DLD1 (cell line): ENCODE data around the gene JAKMIP1.
"Not testable (repeated sequence)": the region's sequence is repeated elsewhere in the genome, so short reads cannot be mapped to it uniquely, and the experiment has no call there.

Experiments used
- in situ Hi-C: cut with HindIII; loops from 2 replicates; pipeline ENCODE4 v1.10.0; 2017; ENCODE audit warnings: low sequenced_read_pairs

The JAKMIP1 gene

DNA sequence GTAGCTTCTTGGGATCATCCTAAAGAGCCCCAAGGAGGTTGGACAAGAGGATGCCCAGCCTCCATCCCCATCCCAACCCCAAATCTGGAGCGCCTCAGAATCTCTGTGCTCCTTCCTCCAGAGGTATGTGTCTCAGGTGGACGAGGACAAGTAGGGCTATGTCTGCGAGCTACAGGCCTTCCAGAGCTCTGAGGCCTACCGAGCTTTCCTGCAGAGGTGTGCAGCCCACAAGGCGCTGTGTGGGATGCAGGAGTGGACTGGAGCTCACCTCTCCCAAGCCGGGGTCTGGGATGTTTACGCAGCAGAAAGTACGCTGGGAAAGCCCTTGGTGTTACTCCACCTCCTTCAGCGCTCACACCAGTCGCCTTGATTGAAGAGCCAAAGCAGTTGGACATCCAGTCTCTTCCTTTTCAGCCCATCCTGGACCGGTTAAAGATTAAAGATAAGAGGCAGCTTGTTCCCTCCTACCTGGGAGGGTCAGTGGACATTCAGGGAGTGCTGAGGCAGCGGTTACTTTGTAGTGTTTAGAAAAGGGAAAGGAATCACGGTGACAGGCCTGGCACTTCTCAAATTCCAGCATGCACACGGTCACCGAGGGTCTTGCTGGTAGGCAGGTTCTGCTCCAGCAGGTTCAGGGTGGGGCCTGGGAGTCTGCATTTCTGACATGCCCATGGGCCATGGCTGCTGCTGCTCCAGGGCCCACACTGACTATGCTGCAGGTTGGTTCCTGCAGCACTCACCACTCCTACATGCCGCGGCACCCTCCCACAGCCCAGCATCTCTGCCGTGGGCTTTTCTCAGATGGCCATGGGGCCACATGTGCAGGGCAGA lies 29.5 kb upstream of the JAKMIP1 start:
- in situ Hi-C loops: no loop called here

DNA sequence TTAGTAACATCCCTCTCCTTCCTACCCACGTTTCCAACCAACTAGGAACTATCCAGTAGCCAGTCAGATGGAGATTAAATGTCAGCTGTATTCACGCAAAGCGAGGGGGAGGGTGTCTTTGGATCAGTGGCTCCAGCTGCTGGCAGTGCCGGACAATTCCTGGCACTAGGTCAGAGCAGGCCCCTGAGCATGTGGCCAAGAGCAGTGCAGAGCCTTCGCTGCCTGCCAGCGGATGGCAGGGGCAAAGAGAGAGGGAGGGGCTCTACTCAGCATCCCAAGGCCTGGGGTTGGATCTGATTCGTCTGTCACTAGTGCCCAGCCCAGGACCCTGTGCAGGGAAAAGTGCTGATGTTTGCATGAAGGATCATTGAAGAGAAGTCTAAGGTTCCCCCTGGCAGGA lies 28.7 kb upstream of the JAKMIP1 start:
- in situ Hi-C loops: no loop called here

DNA sequence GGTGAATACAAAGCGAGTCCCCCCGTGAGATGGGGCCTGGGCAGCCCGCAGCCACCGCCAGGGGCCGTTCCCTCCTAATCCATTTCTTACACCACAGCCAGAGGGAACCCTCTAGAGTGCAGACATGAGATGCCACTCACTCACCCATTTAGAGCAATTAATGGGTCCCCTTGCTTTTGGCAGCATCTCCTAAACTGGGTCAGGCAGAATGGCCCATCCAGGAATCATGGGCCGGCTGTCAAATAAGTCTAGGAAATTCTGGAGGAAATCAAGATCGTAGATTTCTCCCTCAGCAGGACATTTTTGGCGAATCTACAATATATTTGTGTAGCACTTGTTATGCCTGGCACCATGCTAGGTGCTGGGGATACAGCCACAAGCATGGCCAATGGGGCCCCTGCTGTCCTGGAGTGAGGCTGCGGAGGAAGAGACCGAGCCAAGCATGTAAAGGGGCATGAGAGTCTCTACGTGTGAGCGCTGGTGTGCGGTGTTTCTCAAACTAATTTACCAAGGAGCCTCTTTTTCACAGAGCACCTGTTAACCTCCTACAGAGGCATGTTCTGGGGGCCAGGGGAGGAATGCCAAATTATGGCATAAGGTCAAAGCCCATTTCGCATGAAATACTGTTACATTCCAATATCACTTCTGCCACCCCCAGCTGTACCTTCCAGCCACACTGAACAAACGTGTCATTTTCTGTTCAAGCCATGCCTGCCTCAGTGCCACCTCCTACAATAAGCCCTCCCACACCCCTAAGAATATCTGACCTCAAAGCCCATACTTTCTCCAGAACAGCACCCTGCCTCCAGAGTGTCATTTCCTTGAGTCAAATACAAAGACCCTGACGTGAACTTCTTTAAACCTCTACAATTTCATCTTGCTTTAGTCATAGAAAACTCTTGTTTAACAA lies 28.1 kb upstream of the JAKMIP1 start:
- in situ Hi-C loops: no loop called here

GRCh38 chr4:6227412-6228157 lies 27.2 kb upstream of the JAKMIP1 start:
- in situ Hi-C loops: no loop called here

DNA sequence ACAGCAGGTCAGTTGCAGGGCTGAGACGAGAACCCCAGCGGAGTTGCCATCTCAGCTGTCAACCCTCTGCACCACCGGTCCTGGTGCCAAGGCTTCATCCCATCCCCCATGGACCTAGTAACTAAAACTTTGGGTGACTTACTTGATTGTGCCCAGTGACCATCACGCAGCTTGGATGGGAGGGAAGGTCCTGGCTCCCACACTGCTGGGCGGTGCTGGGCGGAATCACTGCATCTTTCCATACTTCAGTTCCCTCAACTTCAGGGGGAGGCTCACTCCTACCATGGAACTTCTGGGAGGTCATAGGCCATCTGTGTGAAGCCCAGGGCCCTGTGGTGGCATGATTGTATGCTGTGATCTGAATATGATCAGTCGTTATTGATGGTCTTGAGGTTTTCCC lies 26.2 kb upstream of the JAKMIP1 start:
- in situ Hi-C loops: no loop called here

DNA sequence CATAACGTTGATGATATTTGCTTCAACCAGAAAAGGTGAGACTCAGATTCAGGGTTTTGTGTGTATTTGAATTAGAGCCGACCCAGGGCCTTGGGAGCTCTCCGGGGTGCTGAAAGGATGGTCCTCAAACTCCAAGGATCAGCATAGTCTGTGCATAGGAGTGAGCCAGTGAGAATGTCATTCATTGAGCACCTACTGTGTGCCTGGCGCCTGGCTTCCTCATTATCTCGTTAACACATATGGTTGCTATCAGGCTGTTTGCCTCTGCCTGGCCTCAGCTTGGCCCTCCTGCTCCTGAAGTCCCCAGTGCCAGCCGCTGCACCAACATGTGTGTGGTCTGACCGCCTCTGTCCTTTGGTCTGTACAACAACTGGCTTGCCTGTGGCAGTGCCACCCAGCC lies 25.1 kb upstream of the JAKMIP1 start:
- in situ Hi-C loops: no loop called here

DNA sequence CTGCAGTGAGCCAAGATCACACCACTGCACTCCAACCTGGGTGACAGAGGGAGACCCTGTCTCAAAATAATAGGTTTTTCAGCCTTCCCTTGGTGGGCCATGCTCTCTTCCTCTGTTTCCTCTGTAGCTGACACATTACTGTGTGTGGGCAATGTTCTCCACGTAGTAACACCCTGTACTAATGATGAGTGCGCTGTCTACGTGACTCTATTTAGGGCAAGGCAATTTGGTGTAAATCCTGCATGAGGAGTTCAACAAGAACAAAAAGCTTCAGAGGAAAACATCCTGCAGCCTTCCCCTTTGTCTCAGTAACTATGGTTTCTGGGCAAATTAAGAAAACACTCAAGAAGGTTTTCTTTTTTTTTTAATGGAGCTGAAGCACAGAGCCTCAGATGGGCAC lies 24.4 kb upstream of the JAKMIP1 start:
- in situ Hi-C loops: no loop called here

- in situ Hi-C loops: no loop called here
These were observed 22.5 kb upstream of the JAKMIP1 start for GRCh38 chr4:6222761-6223292.

- in situ Hi-C loops: no loop called here
These were observed 21.8 kb upstream of the JAKMIP1 start for GRCh38 chr4:6221851-6222760.

GRCh38 chr4:6221301-6221850 lies 21.0 kb upstream of the JAKMIP1 start:
- in situ Hi-C loops: no loop called here

DNA sequence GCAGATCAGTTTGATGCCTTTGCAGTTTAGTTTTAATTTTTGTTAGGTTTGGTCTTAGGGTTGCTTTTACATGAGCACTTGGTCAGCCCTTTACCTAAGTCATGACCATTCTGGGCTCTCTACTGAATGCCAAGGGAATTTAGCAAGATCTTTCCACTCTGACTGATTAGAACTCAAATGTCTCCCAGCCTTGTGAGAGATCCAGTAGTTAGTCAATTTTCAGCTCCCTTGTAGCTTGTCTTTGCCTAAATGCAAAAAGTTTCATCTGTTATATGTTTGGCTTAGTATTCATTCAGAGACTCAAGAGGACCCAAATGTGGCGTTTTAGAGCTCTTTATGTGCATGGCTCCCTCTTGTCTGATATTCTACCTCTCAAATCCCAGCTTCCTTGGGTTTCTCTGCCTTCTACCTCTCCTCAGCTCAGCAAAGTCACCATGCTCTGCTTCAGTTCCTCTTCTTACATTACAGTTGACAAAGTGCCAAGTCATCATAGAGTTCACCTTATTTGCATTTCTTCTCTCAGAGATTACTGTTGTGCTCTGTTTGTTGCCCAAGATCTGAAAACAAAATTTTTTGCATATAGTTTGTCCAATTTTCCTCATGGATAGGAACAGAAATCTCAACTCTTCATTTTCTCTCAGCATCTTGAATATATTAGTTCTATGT lies 17.5 kb upstream of the JAKMIP1 start:
- in situ Hi-C loops: no loop called here

- in situ Hi-C loops: no loop called here
These were observed 16.2 kb upstream of the JAKMIP1 start for GRCh38 chr4:6216588-6216987.

DNA sequence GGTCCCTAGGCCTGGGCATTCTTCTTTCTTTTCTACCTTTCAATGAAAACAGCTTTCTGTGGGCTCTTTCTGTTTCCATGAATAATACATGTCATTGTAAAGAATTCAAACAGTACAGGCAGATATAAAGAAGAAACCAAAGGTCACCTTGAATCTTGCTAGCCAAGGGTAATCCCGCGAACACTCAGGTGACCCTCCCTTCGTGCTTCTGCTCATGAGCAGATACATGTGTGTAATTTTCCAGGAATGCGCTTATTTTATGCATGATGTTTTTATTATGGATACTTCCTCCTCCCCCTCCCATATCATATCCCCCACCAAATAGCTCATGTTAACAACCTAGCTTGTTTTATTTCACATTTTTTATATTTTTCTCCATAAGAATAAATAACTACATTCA lies 9.6 kb upstream of the JAKMIP1 start:
- in situ Hi-C loops: no loop called here

- in situ Hi-C loops: not testable (repeated sequence)
These were observed 8.9 kb upstream of the JAKMIP1 start for GRCh38 chr4:6209291-6209690.

GRCh38 chr4:6208416-6208815 lies 8.1 kb upstream of the JAKMIP1 start:
- in situ Hi-C loops: no loop called here

- in situ Hi-C loops: no loop called here
These were observed 7.3 kb upstream of the JAKMIP1 start for GRCh38 chr4:6207602-6208001.

DNA sequence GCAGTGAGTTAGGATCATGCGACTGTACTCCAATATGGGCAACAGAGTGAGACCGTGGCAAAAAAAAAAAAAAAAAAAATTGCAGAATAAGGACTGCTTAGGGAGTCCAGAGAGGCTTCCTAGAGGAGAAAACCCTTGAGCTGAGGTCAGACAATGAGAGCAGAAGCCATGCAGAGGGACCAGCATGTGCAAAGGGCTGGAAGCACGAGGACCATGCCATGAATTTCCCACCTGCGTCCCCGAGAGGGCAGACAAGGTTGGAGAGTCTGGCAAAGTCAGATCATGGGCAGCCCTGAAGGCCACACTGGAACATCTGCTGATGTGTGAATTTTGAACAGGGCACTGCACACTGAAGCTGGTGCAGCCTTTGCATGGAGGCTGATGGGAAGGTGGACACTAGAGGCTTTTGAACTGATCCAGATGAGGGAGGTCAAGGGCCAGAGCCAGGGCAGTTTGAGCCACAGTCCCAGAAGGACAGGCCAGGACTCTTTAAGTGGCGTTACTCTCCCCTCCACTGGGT lies 6.5 kb upstream of the JAKMIP1 start:
- in situ Hi-C loops: no loop called here

- in situ Hi-C loops: no loop called here
These were observed 5.6 kb upstream of the JAKMIP1 start for GRCh38 chr4:6205973-6206372.

DNA sequence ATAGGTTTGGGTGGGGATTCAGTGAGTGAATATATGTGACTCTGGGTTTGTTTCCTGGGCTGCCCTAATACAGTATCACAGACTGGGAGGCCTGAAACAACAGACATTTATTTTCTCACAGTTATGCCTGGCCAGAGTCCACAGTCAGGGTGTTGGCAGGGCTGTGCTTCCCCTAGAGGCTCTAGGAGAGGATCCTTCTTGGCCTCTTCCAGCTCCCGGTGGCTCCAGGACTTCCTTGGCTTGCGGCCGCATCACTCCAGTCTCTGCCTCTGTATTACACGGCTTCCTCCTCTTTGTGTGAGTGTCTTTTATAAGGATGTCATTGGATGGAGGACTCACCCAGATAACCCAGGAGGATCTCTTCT lies 5.2 kb upstream of the JAKMIP1 start:
- in situ Hi-C loops: no loop called here
